ENCODE measurements around the gene CTNNA1. TPM values are rescaled to one million over a fixed set of nuclear protein-coding genes. Genes with fewer than 3 reads are reported as not detected.

Gene CTNNA1
- polyA plus RNA-seq, 3 donors, result 56.6 to 84.5 (median 66.2) TPM

- DNase-seq, result no peak
- Mint-ChIP-seq H3K9me3 (peaks cover 0 to 1% (median 0%) of the 10 kb centered on the region in 7 donors), H3K27me3 (ENCODE audit: low read depth in 3 of 3) (peaks cover 0 to 1% (median 0%) of the 10 kb centered on the region in 3 donors), H3K4me3 (no peak overlapping the region), H3K27ac (peak overlapping the region in 2 of 7 donors; percentile 17 to 25), H3K36me3 (peaks cover 95% of the 10 kb centered on the region in 2 donors), H3K4me1 (no peaks in the 10 kb centered on the region)
- no peak overlapping the region for H3K4me3 ChIP-seq (replicated peaks in 1 of 3; ENCODE audit: low read depth in 2 of 3, low read length in 3 of 3)
- H2AFZ ChIP-seq (ENCODE audit: insufficient read depth, low read depth, low read length, poor library complexity, severe bottlenecking), result no peak overlapping the region
- peaks cover 8% of the 10 kb centered on the region for H4K20me1 ChIP-seq (ENCODE audit: insufficient read depth, low read length)
- H3K27ac ChIP-seq (ENCODE audit: low read depth in 1 of 2, low read length in 2 of 2), result no peak overlapping the region
- no peaks in the 10 kb centered on the region for H3K79me2 ChIP-seq (ENCODE audit: insufficient read depth, low read length)
- H3K36me3 ChIP-seq (replicated peaks in 1 of 2; ENCODE audit: control insufficient read depth in 1 of 2, insufficient read depth in 2 of 2, low read length in 2 of 2), result peaks cover 94 to 100% of the 10 kb centered on the region in 2 donors
- intact Hi-C loops (cut with micrococcal nuclease), result no loop called here
- 98% methylated on average over 4 of the region's 4 CpGs for WGBS (ENCODE audit: insufficient coverage)
- no peak for TF ChIP-seq CTCF (IDR thresholded peaks at IDR 0.05)
- H3K9me3 ChIP-seq (replicated peaks in 1 of 2; ENCODE audit: control insufficient read depth in 1 of 2, insufficient read depth in 1 of 2, low read length in 2 of 2), result no peaks in the 10 kb centered on the region
- H3K9ac ChIP-seq (ENCODE audit: insufficient read depth, low read length, poor library complexity, severe bottlenecking), result no peak overlapping the region
- H3K4me1 ChIP-seq (ENCODE audit: control insufficient read depth in 1 of 2, insufficient read depth in 2 of 2, low read length in 2 of 2), result no peaks in the 10 kb centered on the region
- H3K4me2 ChIP-seq (replicated peaks; ENCODE audit: extremely low read depth, low read length, poor library complexity, severe bottlenecking), result no peak overlapping the region
- no peaks in the 10 kb centered on the region for H3K27me3 ChIP-seq (ENCODE audit: control insufficient read depth in 2 of 2, insufficient read depth in 2 of 2, low read length in 2 of 2)
These were observed 176.3 kb downstream of the CTNNA1 start for GRCh38 chr5:138929571-138929955.

GRCh38 chr5:138930371-138931097, 177.3 kb downstream of the CTNNA1 start:
- Histone ChIP-seq H3K9me3 (replicated peaks in 1 of 2; ENCODE audit: control insufficient read depth in 1 of 2, insufficient read depth in 1 of 2, low read length in 2 of 2) (no peaks in the 10 kb centered on the region), H3K4me1 (ENCODE audit: control insufficient read depth in 1 of 2, insufficient read depth in 2 of 2, low read length in 2 of 2) (no peaks in the 10 kb centered on the region), H3K4me3 (replicated peaks in 1 of 3; ENCODE audit: low read depth in 2 of 3, low read length in 3 of 3) (no peak overlapping the region), H3K79me2 (ENCODE audit: insufficient read depth, low read length) (no peaks in the 10 kb centered on the region), H3K27ac (ENCODE audit: low read depth in 1 of 2, low read length in 2 of 2) (no peak overlapping the region), H3K4me2 (replicated peaks; ENCODE audit: extremely low read depth, low read length, poor library complexity, severe bottlenecking) (no peak overlapping the region), H3K9ac (ENCODE audit: insufficient read depth, low read length, poor library complexity, severe bottlenecking) (no peak overlapping the region), H4K20me1 (ENCODE audit: insufficient read depth, low read length) (peaks cover 8% of the 10 kb centered on the region), H3K36me3 (replicated peaks in 1 of 2; ENCODE audit: control insufficient read depth in 1 of 2, insufficient read depth in 2 of 2, low read length in 2 of 2) (peaks cover 92 to 100% of the 10 kb centered on the region in 2 donors), H3K27me3 (ENCODE audit: control insufficient read depth in 2 of 2, insufficient read depth in 2 of 2, low read length in 2 of 2) (no peaks in the 10 kb centered on the region), H2AFZ (ENCODE audit: insufficient read depth, low read depth, low read length, poor library complexity, severe bottlenecking) (no peak overlapping the region)
- TF ChIP-seq CTCF (IDR thresholded peaks at IDR 0.05), result no peak
- peak overlapping the region in 1 of 7 donors; percentile 55 for H3K27ac Mint-ChIP-seq
- H3K27me3 Mint-ChIP-seq (ENCODE audit: low read depth in 3 of 3), result peaks cover 0 to 3% (median 0%) of the 10 kb centered on the region in 3 donors
- no peak for DNase-seq
- intact Hi-C loops (cut with micrococcal nuclease), result no loop called here
- 96% methylated on average over 10 of the region's 10 CpGs for WGBS (ENCODE audit: insufficient coverage)
- no peaks in the 10 kb centered on the region for H3K4me1 Mint-ChIP-seq
- H3K9me3 Mint-ChIP-seq, result peaks cover 0 to 1% (median 0%) of the 10 kb centered on the region in 7 donors
- no peak overlapping the region for H3K4me3 Mint-ChIP-seq
- H3K36me3 Mint-ChIP-seq, result peaks cover 93 to 94% of the 10 kb centered on the region in 2 donors

Data from CD14-positive monocyte (primary cell).